ENCODE data around the gene LSM3.

Gene LSM3

DNA sequence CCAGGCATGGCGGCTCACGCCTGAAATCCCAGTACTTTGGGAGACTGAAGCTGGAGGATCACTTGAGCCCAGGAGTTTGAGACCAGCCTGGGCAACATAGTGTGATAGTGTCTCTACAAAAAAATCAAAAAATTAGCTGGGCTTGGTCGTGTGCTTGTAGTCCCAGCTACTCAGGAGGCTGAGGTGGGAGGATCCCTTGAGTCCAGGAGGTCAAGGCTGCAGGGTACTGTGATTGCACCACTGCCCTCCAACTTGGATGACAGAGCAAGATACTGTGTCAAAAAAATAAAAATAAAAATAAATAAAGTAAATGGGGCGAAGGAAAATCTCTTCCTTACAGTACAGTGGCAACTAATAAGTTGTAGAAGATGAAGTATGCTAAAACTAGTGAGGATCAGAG lies 29.6 kb downstream of the LSM3 start:
- no peaks in the 10 kb centered on the region for H3K9me3 Mint-ChIP-seq
- peaks cover 2% of the 10 kb centered on the region for H3K4me1 Mint-ChIP-seq (ENCODE audit: low read depth)
- H3K27ac Mint-ChIP-seq, result no peak overlapping the region
- H3K4me3 Mint-ChIP-seq, result no peak overlapping the region
- H3K36me3 Mint-ChIP-seq (ENCODE audit: low read depth), result no peaks in the 10 kb centered on the region
- H3K27me3 Mint-ChIP-seq (ENCODE audit: low read depth), result no peaks in the 10 kb centered on the region
- no peak for DNase-seq (ENCODE audit: low spot score)

DNA sequence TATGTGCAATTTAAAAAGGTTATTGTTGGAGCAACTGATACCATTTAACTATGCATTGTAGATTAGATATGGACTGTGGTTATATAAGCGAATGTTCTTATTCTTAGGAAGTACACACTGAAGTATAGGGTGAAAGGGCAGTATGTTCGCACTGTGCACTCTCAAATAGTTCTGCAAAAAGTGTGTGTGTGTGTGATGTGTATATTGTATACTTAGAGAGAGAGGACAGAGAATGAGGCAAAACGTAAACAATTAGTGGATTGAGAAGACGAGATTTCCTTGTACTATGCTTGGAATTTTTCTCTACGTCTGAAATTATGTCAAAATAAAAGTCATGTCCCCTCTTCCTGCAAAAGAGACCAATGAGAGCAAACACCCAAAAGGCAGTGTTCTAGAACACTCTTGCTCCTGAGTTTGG lies 30.4 kb downstream of the LSM3 start:
- Mint-ChIP-seq H3K4me1 (ENCODE audit: low read depth) (no peaks in the 10 kb centered on the region), H3K27me3 (ENCODE audit: low read depth) (no peaks in the 10 kb centered on the region), H3K27ac (no peak overlapping the region), H3K4me3 (no peak overlapping the region), H3K36me3 (ENCODE audit: low read depth) (no peaks in the 10 kb centered on the region), H3K9me3 (no peaks in the 10 kb centered on the region)
- DNase-seq (ENCODE audit: low spot score), result no peak

DNA sequence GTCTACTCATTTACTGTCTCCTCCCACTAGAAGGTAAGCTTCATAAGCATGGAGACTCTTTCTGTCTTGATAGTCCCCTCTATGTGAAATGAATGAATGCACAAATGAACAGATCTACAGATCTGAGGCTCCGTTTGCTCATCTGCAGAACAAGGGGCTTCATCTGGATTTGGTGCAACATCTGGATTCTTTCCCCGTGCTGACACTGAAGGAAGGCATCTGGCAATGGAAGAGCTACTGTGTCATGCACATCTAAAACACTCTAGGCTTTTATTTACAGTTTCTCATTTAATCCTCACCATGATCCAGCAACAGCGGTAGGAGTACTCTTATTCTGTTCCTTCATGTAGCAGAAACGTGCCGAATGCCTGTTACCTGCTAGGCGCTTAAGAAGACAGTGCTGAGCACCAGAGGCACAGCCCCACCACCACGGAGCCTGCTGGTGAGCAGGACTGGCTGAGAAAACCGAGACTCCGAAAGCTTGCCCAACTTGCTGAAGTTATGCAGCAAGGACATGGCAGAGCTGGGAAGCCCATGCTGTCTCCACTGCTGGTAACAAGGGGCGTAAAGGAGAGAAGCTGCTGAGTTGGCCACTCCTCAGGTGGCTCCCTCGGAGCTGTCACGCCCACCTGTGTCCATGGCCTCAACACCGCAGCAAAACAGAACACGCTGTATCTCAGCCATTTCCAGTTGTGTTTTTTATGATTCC lies 31.1 kb downstream of the LSM3 start:
- Mint-ChIP-seq H3K4me1 (ENCODE audit: low read depth) (no peaks in the 10 kb centered on the region), H3K4me3 (no peak overlapping the region), H3K27me3 (ENCODE audit: low read depth) (no peaks in the 10 kb centered on the region), H3K36me3 (ENCODE audit: low read depth) (no peaks in the 10 kb centered on the region), H3K9me3 (no peaks in the 10 kb centered on the region), H3K27ac (no peak overlapping the region)
- no peak for DNase-seq (ENCODE audit: low spot score)

DNA sequence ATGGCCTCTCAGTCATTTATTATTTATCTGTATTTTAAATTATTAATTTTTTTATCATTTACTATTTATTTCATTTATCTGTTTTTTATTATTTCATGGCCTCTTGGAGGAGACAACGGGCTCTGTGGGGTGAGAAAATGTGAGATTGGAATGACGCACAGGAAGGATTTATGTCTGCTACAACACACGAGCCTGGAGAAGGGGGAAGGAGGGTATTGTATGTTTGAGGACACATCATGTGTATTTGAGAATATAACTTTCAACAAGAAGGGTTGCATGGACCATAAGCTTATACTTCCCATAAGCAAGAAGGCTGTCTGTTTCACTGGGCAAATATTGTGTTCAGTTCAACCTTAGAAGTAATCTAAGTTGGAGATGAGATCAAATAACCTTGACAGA lies 31.7 kb downstream of the LSM3 start:
- no peaks in the 10 kb centered on the region for H3K36me3 Mint-ChIP-seq (ENCODE audit: low read depth)
- no peak overlapping the region for H3K4me3 Mint-ChIP-seq

GRCh38 chr3:14210843-14211594 lies 32.4 kb downstream of the LSM3 start:
- no peaks in the 10 kb centered on the region for H3K27me3 Mint-ChIP-seq (ENCODE audit: low read depth)
- H3K4me1 Mint-ChIP-seq (ENCODE audit: low read depth), result no peaks in the 10 kb centered on the region
- H3K9me3 Mint-ChIP-seq, result no peaks in the 10 kb centered on the region
- H3K4me3 Mint-ChIP-seq, result no peak overlapping the region
- H3K36me3 Mint-ChIP-seq (ENCODE audit: low read depth), result no peaks in the 10 kb centered on the region
- DNase-seq (ENCODE audit: low spot score), result no peak
- no peak overlapping the region for H3K27ac Mint-ChIP-seq

More for the DNA sequence above, 31.7 kb downstream of the LSM3 start:
- no peak for DNase-seq (ENCODE audit: low spot score)
- Mint-ChIP-seq H3K27me3 (ENCODE audit: low read depth) (no peaks in the 10 kb centered on the region), H3K4me1 (ENCODE audit: low read depth) (no peaks in the 10 kb centered on the region), H3K27ac (no peak overlapping the region), H3K9me3 (no peaks in the 10 kb centered on the region)

- Mint-ChIP-seq H3K36me3 (ENCODE audit: low read depth) (no peaks in the 10 kb centered on the region), H3K4me1 (ENCODE audit: low read depth) (no peaks in the 10 kb centered on the region), H3K27me3 (ENCODE audit: low read depth) (no peaks in the 10 kb centered on the region), H3K9me3 (no peaks in the 10 kb centered on the region), H3K27ac (no peak overlapping the region), H3K4me3 (no peak overlapping the region)
- DNase-seq (ENCODE audit: low spot score), result no peak
Observed at GRCh38 chr3:14211621-14212020, 33.0 kb downstream of the LSM3 start.

GRCh38 chr3:14212032-14212431 lies 33.4 kb downstream of the LSM3 start:
- Mint-ChIP-seq H3K27ac (no peak overlapping the region), H3K36me3 (ENCODE audit: low read depth) (no peaks in the 10 kb centered on the region), H3K4me1 (ENCODE audit: low read depth) (no peaks in the 10 kb centered on the region), H3K9me3 (no peaks in the 10 kb centered on the region), H3K27me3 (ENCODE audit: low read depth) (no peaks in the 10 kb centered on the region), H3K4me3 (no peak overlapping the region)
- no peak for DNase-seq (ENCODE audit: low spot score)

- H3K27ac Mint-ChIP-seq, result no peak overlapping the region
- no peaks in the 10 kb centered on the region for H3K9me3 Mint-ChIP-seq
- H3K4me1 Mint-ChIP-seq (ENCODE audit: low read depth), result no peaks in the 10 kb centered on the region
- H3K27me3 Mint-ChIP-seq (ENCODE audit: low read depth), result no peaks in the 10 kb centered on the region
- H3K4me3 Mint-ChIP-seq, result no peak overlapping the region
- no peaks in the 10 kb centered on the region for H3K36me3 Mint-ChIP-seq (ENCODE audit: low read depth)
- no peak for DNase-seq (ENCODE audit: low spot score)
Observed at GRCh38 chr3:14213066-14213774, 34.6 kb downstream of the LSM3 start.

GRCh38 chr3:14214764-14215163 lies 36.1 kb downstream of the LSM3 start:
- H3K27ac Mint-ChIP-seq, result no peak overlapping the region
- no peaks in the 10 kb centered on the region for H3K9me3 Mint-ChIP-seq
- H3K4me1 Mint-ChIP-seq (ENCODE audit: low read depth), result no peaks in the 10 kb centered on the region
- DNase-seq (ENCODE audit: low spot score), result no peak
- no peaks in the 10 kb centered on the region for H3K36me3 Mint-ChIP-seq (ENCODE audit: low read depth)
- no peak overlapping the region for H3K4me3 Mint-ChIP-seq
- H3K27me3 Mint-ChIP-seq (ENCODE audit: low read depth), result no peaks in the 10 kb centered on the region

DNA sequence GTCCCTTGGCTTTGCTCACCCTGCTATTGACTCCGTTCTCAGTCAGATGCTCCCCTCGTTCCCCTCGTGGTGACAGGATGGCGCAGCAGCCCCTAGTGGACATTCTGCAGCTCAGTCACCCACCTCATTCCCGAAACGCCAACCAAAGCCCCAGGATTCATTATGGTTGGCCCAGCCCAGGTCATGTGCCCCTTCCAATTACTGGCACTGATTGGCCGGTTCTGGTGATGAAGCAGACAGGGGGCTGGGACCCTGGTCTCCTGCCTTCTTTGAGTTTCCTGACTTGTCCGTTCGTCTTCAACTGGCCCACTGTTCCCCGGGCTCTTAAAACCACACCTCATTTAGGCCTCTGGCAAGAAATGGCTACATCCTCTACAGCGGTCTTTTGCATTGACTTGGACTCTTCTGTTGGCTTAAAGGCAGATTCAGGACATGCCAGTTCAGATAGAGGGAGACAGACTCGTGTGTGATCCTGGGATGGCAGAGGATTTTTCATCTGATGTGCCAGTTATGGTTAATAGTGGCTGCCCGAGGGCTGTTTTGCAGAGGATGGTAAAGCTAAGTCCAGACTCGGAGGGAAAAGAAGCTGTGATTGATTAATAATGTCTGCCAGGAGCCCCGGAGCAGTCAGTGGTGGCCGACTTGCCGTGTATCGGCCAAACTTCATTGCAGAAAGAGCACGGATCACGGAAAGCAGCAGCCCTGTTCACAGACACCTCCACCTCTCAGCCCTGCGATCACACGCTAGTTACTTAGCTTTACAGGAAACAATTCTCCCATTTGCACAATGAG lies 37.8 kb downstream of the LSM3 start:
- Mint-ChIP-seq H3K27me3 (ENCODE audit: low read depth) (peaks cover under 1% of the 10 kb centered on the region), H3K36me3 (ENCODE audit: low read depth) (no peaks in the 10 kb centered on the region), H3K9me3 (peaks cover 8% of the 10 kb centered on the region), H3K27ac (no peak overlapping the region), H3K4me1 (ENCODE audit: low read depth) (no peaks in the 10 kb centered on the region), H3K4me3 (peak overlapping the region; percentile 15)
- DNase-seq (ENCODE audit: low spot score), result no peak

DNA sequence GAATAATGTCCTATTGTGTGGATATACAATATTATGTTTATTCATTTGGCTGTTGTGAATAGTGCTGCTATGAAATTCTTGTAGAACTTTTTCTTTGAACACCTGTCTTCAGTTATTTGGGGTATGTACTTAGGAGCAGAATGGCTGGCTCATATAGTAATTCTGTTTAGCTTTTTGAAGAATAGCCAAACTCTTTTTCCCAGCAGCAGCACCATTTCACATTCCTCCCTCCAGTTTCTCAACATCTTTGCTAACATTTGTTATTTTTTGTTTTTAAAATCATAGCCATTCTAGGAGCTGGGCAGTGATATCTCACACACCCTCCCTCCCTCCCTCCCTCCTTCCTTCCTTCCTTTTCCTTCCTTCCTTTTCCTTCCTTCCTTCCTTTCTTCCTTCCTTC lies 39.7 kb downstream of the LSM3 start:
- no peak for DNase-seq (ENCODE audit: low spot score)
- Mint-ChIP-seq H3K27ac (no peak overlapping the region), H3K27me3 (ENCODE audit: low read depth) (peaks cover 4% of the 10 kb centered on the region), H3K4me3 (no peak overlapping the region), H3K36me3 (ENCODE audit: low read depth) (peaks cover 2% of the 10 kb centered on the region), H3K9me3 (peaks cover 20% of the 10 kb centered on the region), H3K4me1 (ENCODE audit: low read depth) (no peaks in the 10 kb centered on the region)

DNA sequence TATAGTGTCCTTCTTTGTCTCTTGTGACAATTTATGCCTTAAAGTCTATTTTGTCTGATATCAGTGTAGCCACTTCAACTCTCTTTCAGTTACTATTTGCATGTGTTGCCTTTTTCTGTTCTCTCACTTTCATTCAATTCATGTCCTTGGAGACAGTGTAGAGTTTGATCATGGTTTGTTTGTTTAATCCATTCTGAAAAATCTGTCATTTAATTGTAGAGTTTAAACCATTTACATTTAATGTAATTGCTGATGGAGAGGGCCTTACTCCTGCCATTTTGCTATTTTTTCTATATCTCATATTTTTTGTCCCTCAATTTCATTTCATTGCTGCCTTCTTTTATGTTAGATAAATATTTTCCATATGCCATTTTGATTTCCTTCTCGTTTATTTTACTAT lies 42.3 kb downstream of the LSM3 start:
- peaks cover 4% of the 10 kb centered on the region for H3K4me1 Mint-ChIP-seq (ENCODE audit: low read depth)
- peaks cover 20% of the 10 kb centered on the region for H3K9me3 Mint-ChIP-seq
- H3K4me3 Mint-ChIP-seq, result no peak overlapping the region
- H3K27ac Mint-ChIP-seq, result no peak overlapping the region
- peaks cover 8% of the 10 kb centered on the region for H3K27me3 Mint-ChIP-seq (ENCODE audit: low read depth)
- H3K36me3 Mint-ChIP-seq (ENCODE audit: low read depth), result peaks cover 2% of the 10 kb centered on the region
- no peak for DNase-seq (ENCODE audit: low spot score)

DNA sequence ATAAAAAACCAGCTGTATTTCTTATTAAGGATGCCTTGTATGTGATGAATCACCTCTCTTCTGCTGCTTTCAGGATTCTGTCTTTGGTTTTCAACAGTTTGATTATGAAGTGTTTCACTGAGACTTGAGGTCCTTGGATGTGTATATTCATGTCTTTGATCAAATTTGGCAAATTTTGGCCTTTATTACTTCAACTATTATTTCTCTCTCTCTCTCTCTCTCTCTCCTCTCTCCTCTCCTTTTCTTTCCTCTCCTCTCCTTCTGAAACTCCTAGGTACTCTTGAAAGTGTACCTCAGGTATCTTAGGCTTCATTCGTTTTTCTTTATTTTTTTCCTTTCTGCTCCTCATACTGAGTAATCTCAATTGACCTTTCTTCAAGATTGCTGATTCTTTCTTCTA lies 43.3 kb downstream of the LSM3 start:
- DNase-seq (ENCODE audit: low spot score), result no peak
- Mint-ChIP-seq H3K4me3 (no peak overlapping the region), H3K27me3 (ENCODE audit: low read depth) (peaks cover 8% of the 10 kb centered on the region), H3K9me3 (peaks cover 20% of the 10 kb centered on the region), H3K4me1 (ENCODE audit: low read depth) (peaks cover 4% of the 10 kb centered on the region), H3K36me3 (ENCODE audit: low read depth) (peaks cover 2% of the 10 kb centered on the region), H3K27ac (no peak overlapping the region)

DNA sequence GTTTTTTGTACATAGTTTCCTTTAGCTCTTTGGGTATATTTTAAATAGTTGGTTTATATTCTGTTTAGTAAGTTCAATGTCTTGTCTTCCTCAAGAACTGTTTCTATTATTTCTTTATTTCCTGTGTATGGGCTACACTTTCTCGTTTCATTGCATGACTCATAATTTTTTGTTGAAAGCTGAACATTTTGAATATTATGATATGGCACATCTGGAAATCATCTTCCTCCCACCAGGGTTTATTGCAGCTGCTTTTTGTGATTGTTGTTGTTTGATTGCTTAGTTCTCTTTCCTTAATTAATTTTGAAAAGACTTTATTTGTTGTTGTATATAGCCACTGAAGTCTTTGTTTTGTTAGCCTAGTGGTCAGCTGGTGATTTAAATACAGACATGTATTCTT lies 43.8 kb downstream of the LSM3 start:
- H3K9me3 Mint-ChIP-seq, result peaks cover 20% of the 10 kb centered on the region
- no peak overlapping the region for H3K27ac Mint-ChIP-seq
- H3K4me1 Mint-ChIP-seq (ENCODE audit: low read depth), result peaks cover 4% of the 10 kb centered on the region
- DNase-seq (ENCODE audit: low spot score), result no peak
- peaks cover 2% of the 10 kb centered on the region for H3K36me3 Mint-ChIP-seq (ENCODE audit: low read depth)
- no peak overlapping the region for H3K4me3 Mint-ChIP-seq
- peaks cover 8% of the 10 kb centered on the region for H3K27me3 Mint-ChIP-seq (ENCODE audit: low read depth)
